K562 (cell line): ENCODE data around the gene RALB. TPM values are rescaled to one million over a fixed set of nuclear protein-coding genes. Genes with fewer than 3 reads are reported as not detected.
A peak's percentile ranks its signal among the peaks of the same experiment; 100 is the strongest.

Experiments
- ATAC-seq: fragments of 200-7000 bp; cut with Tn5 transposase; 3 replicates; pipeline ENCODE4 v1.9.1; 2020; ENCODE audit warnings: moderate library complexity
- BruUV-seq: library from RNA; stranded (reverse); fragments of 400-500 nt; replicated peaks from 2 replicates; lab custom pipeline; 2021; lab: Mats Ljungman, UMichigan
- CTCF ChIA-PET: fragments of 300-600 bp; formaldehyde crosslinking; extraction: SDS; loops from one replicate; lab custom pipeline; 2021; ENCODE audit warnings: low intra/inter-chr PET ratio; lab: Yijun Ruan, JAX
- POLR2A ChIA-PET: fragments of 300-600, 350-650 bp; sonication (Branson Sonifier 250); formaldehyde crosslinking; extraction: SDS; loops from one replicate; lab custom pipeline; 2021; ENCODE audit warnings: antibody characterized with exemption, inconsistent platforms; lab: Yijun Ruan, JAX
- DNase-seq, 4 experiments: peaks; one replicate each; pipeline versions ENCODE4 v3.0.0 to v3.0.0-alpha.2; 2011 to 2018; ENCODE audit warnings: low spot score in 3 of 4, mixed read lengths in 3 of 4; ENCODE audit errors: extremely low read depth in 1 of 4
- FAIRE-seq: peaks from 2 replicates; lab custom pipeline; 2011; peaks lifted over from hg19 to GRCh38; lab: Jason Lieb, UNC
- H2AFZ ChIP-seq: 2 replicates; pipeline ENCODE4 v1.6.0; 2011; ENCODE audit warnings: low read depth, low read length, control low read depth, inconsistent platforms
- H3K27ac ChIP-seq: fragments of 200-600 bp; 3 replicates; pipeline ENCODE4 v1.8.0; 2011; ENCODE audit warnings: low read depth, mild to moderate bottlenecking, control low read depth, inconsistent platforms, low read length, moderate library complexity, mixed read lengths; ENCODE audit errors: extremely low read depth
- H3K27me3 ChIP-seq, 2 experiments: fragments of 300-600 bp in 1 of 2; 2 replicates in 1 of 2; 3 replicates in 1 of 2; pipeline versions ENCODE4 v1.6.0 to v1.8.0; 2011; ENCODE audit warnings: inconsistent platforms in 2 of 2, low read length in 2 of 2, mild to moderate bottlenecking in 1 of 2, mixed read lengths in 1 of 2, moderate library complexity in 1 of 2; ENCODE audit not compliant: control insufficient read depth in 2 of 2, insufficient read depth in 2 of 2
- H3K36me3 ChIP-seq: fragments of 300-600 bp; 3 replicates; pipeline ENCODE4 v1.8.0; 2011; ENCODE audit warnings: mild to moderate bottlenecking, low read length, inconsistent platforms; ENCODE audit not compliant: control insufficient read depth, insufficient read depth
- H3K4me1 ChIP-seq, 2 experiments: fragments of 200-600 bp in 1 of 2; replicated peaks in 1 of 2; 2 replicates in 1 of 2; 3 replicates in 1 of 2; pipeline versions ENCODE4 v1.5.1 to v1.8.0; 2011; ENCODE audit warnings: inconsistent platforms in 2 of 2, low read length in 2 of 2, mild to moderate bottlenecking in 1 of 2, mixed read lengths in 1 of 2, moderate library complexity in 1 of 2; ENCODE audit not compliant: control insufficient read depth in 2 of 2, insufficient read depth in 2 of 2
- H3K4me2 ChIP-seq: 2 replicates; pipeline ENCODE4 v1.6.1; 2011; ENCODE audit warnings: low read length, control low read depth, inconsistent platforms, mixed read lengths; ENCODE audit not compliant: insufficient read depth
- H3K4me3 ChIP-seq: fragments of 200-600 bp; sonication (generic), shearing (Covaris generic); 2 replicates; pipeline ENCODE4 v1.5.1; 2016; ENCODE audit warnings: control low read depth, inconsistent platforms
- H3K79me2 ChIP-seq: fragments of 200-600 bp; 3 replicates; pipeline ENCODE4 v1.8.0; 2011; ENCODE audit warnings: low read length, inconsistent platforms; ENCODE audit not compliant: control insufficient read depth, insufficient read depth
- H3K9ac ChIP-seq, 2 experiments: 2 replicates each; pipeline versions ENCODE4 v1.6.0 to v1.6.1; 2011; ENCODE audit warnings: low read depth in 2 of 2, low read length in 2 of 2, control low read depth in 1 of 2, inconsistent platforms in 1 of 2, mild to moderate bottlenecking in 1 of 2, mixed read lengths in 1 of 2; ENCODE audit not compliant: insufficient read depth in 1 of 2
- H3K9me1 ChIP-seq: one replicate; pipeline ENCODE4 v1.6.0; 2011; ENCODE audit warnings: inconsistent platforms, mild to moderate bottlenecking, low read length, moderate library complexity; ENCODE audit not compliant: control insufficient read depth, insufficient read depth
- H3K9me3 ChIP-seq: replicated peaks from 2 replicates; pipeline ENCODE4 v1.5.1; 2011; ENCODE audit warnings: low read depth, low read length, inconsistent platforms; ENCODE audit not compliant: control insufficient read depth, insufficient read depth
- H4K20me1 ChIP-seq: replicated peaks from 2 replicates; pipeline ENCODE4 v1.6.1; 2011; ENCODE audit warnings: low read length, inconsistent platforms, mixed read lengths; ENCODE audit not compliant: control insufficient read depth, insufficient read depth
- ADNP ChIP-seq: fragments of 200-800 bp; sonication (Bioruptor generic); IDR thresholded peaks from 2 replicates; pipeline ENCODE4 v1.6.1; 2016; ENCODE audit warnings: missing genetic modification characterization, missing compliant biosample characterization
- ASH1L ChIP-seq: fragments of 450-650 bp; IDR thresholded peaks from 2 replicates; pipeline ENCODE4 v1.6.1; 2018; ENCODE audit warnings: borderline replicate concordance, mild to moderate bottlenecking, low read depth; ENCODE audit not compliant: partially characterized antibody
- BCOR ChIP-seq: fragments of 450-650 bp; IDR thresholded peaks from 2 replicates; pipeline ENCODE4 v1.6.1; 2016
- CBX3 ChIP-seq, 2 experiments: IDR thresholded peaks; 1 replicate in 1 of 2; 2 replicates in 1 of 2; pipeline ENCODE4 v1.6.1; 2012; ENCODE audit warnings: inconsistent platforms in 2 of 2, low read length in 2 of 2, borderline replicate concordance in 1 of 2, control low read depth in 1 of 2
- HDAC2 ChIP-seq: fragments of 450-650 bp; IDR thresholded peaks from 2 replicates; pipeline ENCODE4 v1.6.1; 2016; ENCODE audit warnings: mild to moderate bottlenecking
- KDM1A ChIP-seq, 2 experiments: fragments of 450-650 bp; IDR thresholded peaks; 2 replicates each; pipeline ENCODE4 v1.6.1; 2016; ENCODE audit warnings: mild to moderate bottlenecking in 2 of 2
- MCM3 ChIP-seq: fragments of 450-650 bp; IDR thresholded peaks from 2 replicates; pipeline ENCODE4 v1.6.1; 2016
- PHF20 ChIP-seq: fragments of 450-650 bp; IDR thresholded peaks from 2 replicates; pipeline ENCODE4 v1.6.1; 2018; ENCODE audit not compliant: partially characterized antibody
- RBM25 ChIP-seq: fragments of 200-400 bp; formaldehyde crosslinking; IDR thresholded peaks from 2 replicates; pipeline ENCODE4 v1.6.1; 2018; ENCODE audit warnings: low read length, low read depth, moderate library complexity; ENCODE audit not compliant: severe bottlenecking
- RCOR1 ChIP-seq, 2 experiments: IDR thresholded peaks; 2 replicates each; pipeline ENCODE4 v1.6.1; 2012; ENCODE audit warnings: low read depth in 2 of 2, low read length in 2 of 2, borderline replicate concordance in 1 of 2, improper control_type of control experiment in 1 of 2
- SAFB ChIP-seq: fragments of 200-400 bp; formaldehyde crosslinking; IDR thresholded peaks from 2 replicates; pipeline ENCODE4 v1.6.1; 2017; ENCODE audit warnings: low read depth, low read length, borderline replicate concordance
- SMARCA5 ChIP-seq: fragments of 450-650 bp; IDR thresholded peaks from 2 replicates; pipeline ENCODE4 v1.6.1; 2016
- SRSF1 ChIP-seq: fragments of 200-400 bp; formaldehyde crosslinking; IDR thresholded peaks from 2 replicates; pipeline ENCODE4 v1.6.1; 2017; ENCODE audit warnings: mild to moderate bottlenecking, low read depth, low read length, moderate library complexity
- ZFP36 ChIP-seq: fragments of 150-350 bp; IDR thresholded peaks from 2 replicates; pipeline ENCODE4 v1.6.1; 2018; ENCODE audit warnings: low read length, low read depth; ENCODE audit not compliant: partially characterized antibody
- WGBS: fragments of 100-300 bp; shearing (Covaris generic); methylation state at CpG from one replicate; pipeline ENCODE4 v1.1.6; 2016; ENCODE audit warnings: low coverage, mixed read lengths; ENCODE audit not compliant: insufficient coverage; ENCODE audit errors: missing lambda C conversion rate; 5-methylcytosine and 5-hydroxymethylcytosine counted together
- in situ Hi-C: fragments of 300-500 bp; cut with MboI; formaldehyde crosslinking; loops from 4 replicates; pipeline ENCODE4 v1.15.0; 2018; ENCODE audit warnings: inconsistent platforms, mixed read lengths
- intact Hi-C: fragments of 100-400 bp; cut with micrococcal nuclease; formaldehyde crosslinking; loops from 2 replicates; pipeline ENCODE4 v1.14.2; 2022
- polyA plus RNA-seq, 8 experiments: library from polyadenylated mRNA; depleted of rRNA in 4 of 8; stranded (reverse) in 5 of 8; unstranded in 3 of 8; fragments of >200 nt; fragmentation: Nextera tagmentation in 2 of 8; fragmentation: Illumina TruSeq in 1 of 8; extraction: Ambion mirVana in 2 of 8; extraction: Trizol in 1 of 8; gene quantifications; 2 replicates each; pipeline versions ENCODE4 v1.2.1 to v1.2.3, GENCODE V29; 2011 to 2014; ENCODE audit warnings: inconsistent platforms in 1 of 8, missing spikeins in 1 of 8
- total RNA-seq, 7 experiments: library from RNA; depleted of rRNA in 6 of 7; stranded (reverse); fragments of >200 nt in 6 of 7; fragmentation: Illumina TruSeq in 2 of 7; extraction: Trizol in 2 of 7; gene quantifications; 2 replicates each; pipeline versions ENCODE4 v1.2.1 to v1.2.3, GENCODE V29; 2011 to 2021; ENCODE audit warnings: low replicate concordance in 1 of 7
- TF ChIP-seq, protein P1 (sequence below): fragments of 250-450 bp; sonication (Bioruptor Pico); IDR thresholded peaks from 2 replicates; pipeline ENCODE4 v1.4.0; 2020; ENCODE audit warnings: borderline replicate concordance
- TF ChIP-seq, protein P2 (sequence below): fragments of 250-450 bp; sonication (Bioruptor Pico); IDR thresholded peaks from 2 replicates; pipeline ENCODE4 v1.8.0; 2021; ENCODE audit warnings: moderate library complexity, mild to moderate bottlenecking, inconsistent platforms

The RALB gene
- total and polyA plus RNA-seq, 9 of the 15 experiments (the other 6 are each of a cell fraction or from before 2014, with no cell fraction given) = 14.8 to 65.6 (median 38.4) TPM

DNA sequence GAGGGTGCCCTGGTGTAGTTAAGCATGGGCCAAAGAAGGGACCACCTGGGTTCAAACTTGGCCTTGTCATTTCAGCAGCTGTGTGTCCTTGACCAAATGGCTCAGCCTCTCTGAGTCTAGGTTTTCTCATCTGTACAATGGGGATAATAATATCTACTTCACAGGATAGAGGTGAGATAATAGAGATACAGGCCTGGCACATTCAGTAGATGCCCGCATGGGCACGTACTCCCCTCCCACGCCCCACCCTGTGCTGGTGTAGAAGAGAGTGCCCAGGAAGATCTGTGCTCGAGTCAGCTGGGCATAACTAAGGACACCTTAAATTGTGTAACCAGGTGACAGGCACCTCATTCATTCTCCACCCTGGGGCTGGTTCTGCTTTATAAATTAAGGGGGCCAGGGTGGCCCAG lies 21.1 kb upstream of the RALB start:
- in situ Hi-C loops = no loop called here
- H3K9ac ChIP-seq = peak overlapping the region; percentile 55 to 84; a peak in 2 of 4 replicates
- CTCF ChIA-PET = no interaction called here
- no peaks in the 10 kb centered on the region for H3K9me3 ChIP-seq
- H3K79me2 ChIP-seq = no peaks in the 10 kb centered on the region
- FAIRE-seq (no peak), ATAC-seq (no peak), DNase-seq (no peak)
- no peaks in the 10 kb centered on the region for H3K36me3 ChIP-seq
- peaks cover 14 to 17% of the 10 kb centered on the region in 2 experiments; a peak in 4 of 5 replicates for H3K4me1 ChIP-seq
- 86% methylated on average over 2 of the region's 4 CpGs for WGBS
- intact Hi-C loops = no loop called here
- peak overlapping the region; percentile 90 for H2AFZ ChIP-seq
- no peak overlapping the region for H3K4me3 ChIP-seq
- no peaks in the 10 kb centered on the region for H3K9me1 ChIP-seq
- POLR2A ChIA-PET = interaction anchor here (0.6 to 1.9 kb wide), 6 partner anchors 8 to 1367 kb away, joined by 3 to 10 read pairs (median 4); partner anchors contain the start of genes RNU4ATAC and TMEM185B
- no peaks in the 10 kb centered on the region; a peak in 1 of 5 replicates for H3K27me3 ChIP-seq
- BruUV-seq = no TSS peak
- TF ChIP-seq, protein P1, sequence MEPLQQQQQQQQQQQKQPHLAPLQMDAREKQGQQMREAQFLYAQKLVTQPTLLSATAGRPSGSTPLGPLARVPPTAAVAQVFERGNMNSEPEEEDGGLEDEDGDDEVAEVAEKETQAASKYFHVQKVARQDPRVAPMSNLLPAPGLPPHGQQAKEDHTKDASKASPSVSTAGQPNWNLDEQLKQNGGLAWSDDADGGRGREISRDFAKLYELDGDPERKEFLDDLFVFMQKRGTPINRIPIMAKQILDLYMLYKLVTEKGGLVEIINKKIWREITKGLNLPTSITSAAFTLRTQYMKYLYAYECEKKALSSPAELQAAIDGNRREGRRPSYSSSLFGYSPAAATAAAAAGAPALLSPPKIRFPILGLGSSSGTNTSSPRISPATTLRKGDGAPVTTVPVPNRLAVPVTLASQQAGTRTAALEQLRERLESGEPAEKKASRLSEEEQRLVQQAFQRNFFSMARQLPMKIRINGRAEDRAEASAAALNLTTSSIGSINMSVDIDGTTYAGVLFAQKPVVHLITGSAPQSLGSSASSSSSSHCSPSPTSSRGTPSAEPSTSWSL = no peak
- TF ChIP-seq MCM3 (no peak), PHF20 (peak; percentile 26), KDM1A (IDR thresholded peaks at IDR 0.05) (peak in 1 of 2 experiments; percentile 46; a peak in 3 of 4 replicates), RBM25 (peak; percentile 96), ADNP (peak; percentile 90), SMARCA5 (peak; percentile 87), ZFP36 (peak; percentile 83), CBX3 (IDR thresholded peaks at IDR 0.05; ENCODE audit: borderline replicate concordance in 1 of 2, low read length in 2 of 2) (peak in 1 of 2 experiments; percentile 20; a peak in 1 of 3 replicates), SAFB (no peak), SRSF1 (no peak), ASH1L (no peak), BCOR (peak; percentile 94), RCOR1 (IDR thresholded peaks at IDR 0.05; ENCODE audit: borderline replicate concordance in 1 of 2, low read depth in 2 of 2, low read length in 2 of 2) (peak in 1 of 2 experiments; percentile 69; a peak in 2 of 4 replicates), HDAC2 (peak; percentile 24; the same call in 1 of the 2 replicates)
- TF ChIP-seq, protein P2, sequence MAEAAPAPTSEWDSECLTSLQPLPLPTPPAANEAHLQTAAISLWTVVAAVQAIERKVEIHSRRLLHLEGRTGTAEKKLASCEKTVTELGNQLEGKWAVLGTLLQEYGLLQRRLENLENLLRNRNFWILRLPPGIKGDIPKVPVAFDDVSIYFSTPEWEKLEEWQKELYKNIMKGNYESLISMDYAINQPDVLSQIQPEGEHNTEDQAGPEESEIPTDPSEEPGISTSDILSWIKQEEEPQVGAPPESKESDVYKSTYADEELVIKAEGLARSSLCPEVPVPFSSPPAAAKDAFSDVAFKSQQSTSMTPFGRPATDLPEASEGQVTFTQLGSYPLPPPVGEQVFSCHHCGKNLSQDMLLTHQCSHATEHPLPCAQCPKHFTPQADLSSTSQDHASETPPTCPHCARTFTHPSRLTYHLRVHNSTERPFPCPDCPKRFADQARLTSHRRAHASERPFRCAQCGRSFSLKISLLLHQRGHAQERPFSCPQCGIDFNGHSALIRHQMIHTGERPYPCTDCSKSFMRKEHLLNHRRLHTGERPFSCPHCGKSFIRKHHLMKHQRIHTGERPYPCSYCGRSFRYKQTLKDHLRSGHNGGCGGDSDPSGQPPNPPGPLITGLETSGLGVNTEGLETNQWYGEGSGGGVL = no peak
- no peak overlapping the region for H3K4me2 ChIP-seq
- H4K20me1 ChIP-seq = no peaks in the 10 kb centered on the region
- H3K27ac ChIP-seq = no peak overlapping the region
